Caco-2 (cell line): Measurements from ENCODE around the gene LXN. TPM values are rescaled to one million over a fixed set of nuclear protein-coding genes. Genes with fewer than 3 reads are reported as not detected.
"Not testable (repeated sequence)": the region's sequence is repeated elsewhere in the genome, so short reads cannot be mapped to it uniquely, and the experiment has no call there.

ENCODE experiments used
- BruUV-seq: library from RNA; stranded (reverse); fragments of 400-500 nt; replicated peaks from 2 replicates; lab custom pipeline; 2021; lab: Mats Ljungman, UMichigan
- CTCF ChIA-PET: fragments of 300-600 bp; sonication (Branson Sonifier 250); formaldehyde crosslinking; loops from one replicate; lab custom pipeline; 2022; ENCODE audit warnings: antibody characterized with exemption; lab: Charles Lee
- POLR2A ChIA-PET: fragments of 300-600 bp; sonication (Branson Sonifier 250); formaldehyde crosslinking; loops from one replicate; lab custom pipeline; 2022; ENCODE audit warnings: antibody characterized with exemption; lab: Charles Lee
- DNase-seq, 2 experiments: peaks; one replicate each; pipeline versions ENCODE4 v3.0.0 to v3.0.0-alpha.2; 2020 to 2022
- H3K27me3 ChIP-seq: replicated peaks from 2 replicates; pipeline ENCODE4 v1.6.0; 2011; ENCODE audit warnings: low read length; ENCODE audit not compliant: control insufficient read depth, insufficient read depth
- H3K36me3 ChIP-seq: 2 replicates; pipeline ENCODE4 v1.5.1; 2011; ENCODE audit warnings: low read length; ENCODE audit not compliant: control insufficient read depth, insufficient read depth
- H3K4me1 ChIP-seq: fragments of 250-450 bp; sonication (Bioruptor Pico); 2 replicates; pipeline ENCODE4 v1.5.1; 2020; ENCODE audit warnings: mild to moderate bottlenecking
- H3K4me3 ChIP-seq: 2 replicates; pipeline ENCODE4 v1.5.1; 2011; ENCODE audit warnings: low read depth, mild to moderate bottlenecking, control low read depth, low read length
- H3K9me3 ChIP-seq: fragments of 250-450 bp; sonication (Bioruptor Pico); 2 replicates; pipeline ENCODE4 v1.5.1; 2020; ENCODE audit warnings: mild to moderate bottlenecking, moderate library complexity
- H3K27ac Mint-ChIP-seq: one replicate; pipeline ENCODE4 v1.8.0; 2022; ENCODE audit warnings: mixed read lengths; ENCODE audit not compliant: unreplicated experiment
- H3K27me3 Mint-ChIP-seq: one replicate; pipeline ENCODE4 v1.8.0; 2022; ENCODE audit warnings: mixed read lengths; ENCODE audit not compliant: insufficient read depth, unreplicated experiment
- H3K36me3 Mint-ChIP-seq: one replicate; pipeline ENCODE4 v1.8.0; 2022; ENCODE audit warnings: mild to moderate bottlenecking, mixed read lengths; ENCODE audit not compliant: insufficient read depth, unreplicated experiment
- H3K4me1 Mint-ChIP-seq: one replicate; pipeline ENCODE4 v1.8.0; 2022; ENCODE audit warnings: low read depth, mixed read lengths; ENCODE audit not compliant: unreplicated experiment
- H3K4me3 Mint-ChIP-seq: one replicate; pipeline ENCODE4 v1.8.0; 2022; ENCODE audit warnings: mild to moderate bottlenecking, moderate library complexity, mixed read lengths; ENCODE audit not compliant: unreplicated experiment
- H3K9me3 Mint-ChIP-seq: one replicate; pipeline ENCODE4 v1.8.0; 2022; ENCODE audit warnings: mixed read lengths; ENCODE audit not compliant: unreplicated experiment
- CTCF ChIP-seq, 2 experiments: fragments of 200-600 bp in 1 of 2; IDR thresholded peaks; 1 replicate in 1 of 2; 2 replicates in 1 of 2; pipeline versions ENCODE4 v1.5.1 to v1.8.0; 2011 to 2022; ENCODE audit warnings: antibody characterized with exemption in 1 of 2, control low read depth in 1 of 2, inconsistent platforms in 1 of 2, low read depth in 1 of 2, low read length in 1 of 2, mild to moderate bottlenecking in 1 of 2, moderate library complexity in 1 of 2; ENCODE audit not compliant: insufficient read depth in 1 of 2, severe bottlenecking in 1 of 2, unreplicated experiment in 1 of 2
- intact Hi-C: fragments of 100-400 bp; cut with micrococcal nuclease; formaldehyde crosslinking; loops from one replicate; pipeline ENCODE4 v1.10.0; 2022; ENCODE audit not compliant: unreplicated experiment
- total RNA-seq: library from RNA; stranded (reverse); gene quantifications from 2 replicates; pipeline ENCODE4 v1.2.3, GENCODE V29; 2022

The LXN gene
- total RNA-seq, 1 experiment from 2014 or later = not detected

GRCh38 chr3:158700559-158700958 is 28.1 kb upstream of the LXN start:
- H3K4me1 ChIP-seq = no peaks in the 10 kb centered on the region
- no peaks in the 10 kb centered on the region for H3K27me3 ChIP-seq
- intact Hi-C loops = no loop called here
- Mint-ChIP-seq H3K4me1 (no peaks in the 10 kb centered on the region), H3K36me3 (peaks cover 4% of the 10 kb centered on the region), H3K27ac (no peak overlapping the region), H3K27me3 (no peaks in the 10 kb centered on the region), H3K4me3 (no peak overlapping the region), H3K9me3 (no peaks in the 10 kb centered on the region)
- H3K9me3 ChIP-seq = no peaks in the 10 kb centered on the region
- no peak for TF ChIP-seq CTCF (IDR thresholded peaks at IDR 0.05; ENCODE audit: insufficient read depth in 1 of 2, low read depth in 1 of 2, low read length in 1 of 2, severe bottlenecking in 1 of 2, unreplicated experiment in 1 of 2)
- POLR2A ChIA-PET = no interaction called here
- no peaks in the 10 kb centered on the region; the same call in 1 of the 2 replicates for H3K36me3 ChIP-seq
- CTCF ChIA-PET = no interaction called here
- no peak overlapping the region for H3K4me3 ChIP-seq
- BruUV-seq = no TSS peak
- DNase-seq = no peak

DNA sequence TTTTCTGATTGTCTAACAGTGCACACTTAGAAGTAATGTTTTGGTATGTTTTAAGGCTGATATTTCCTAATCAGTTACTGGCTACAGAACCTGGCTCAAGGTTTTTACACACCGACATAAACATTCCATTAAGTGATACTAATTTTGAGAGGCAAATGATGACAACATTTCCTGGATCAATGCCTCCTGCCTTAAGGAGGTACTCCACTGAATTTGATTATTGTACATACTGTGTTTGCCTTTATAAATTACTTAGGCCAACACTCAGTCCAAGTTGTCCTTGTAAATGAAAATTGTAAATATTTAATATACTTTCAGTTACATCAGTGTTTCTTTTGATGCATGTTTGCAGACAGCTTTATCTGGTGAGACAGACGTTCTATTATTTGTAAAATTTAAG is 24.2 kb upstream of the LXN start:
- Mint-ChIP-seq H3K36me3 (peaks cover 11% of the 10 kb centered on the region), H3K27ac (no peak overlapping the region), H3K4me3 (no peak overlapping the region), H3K4me1 (no peaks in the 10 kb centered on the region), H3K9me3 (no peaks in the 10 kb centered on the region), H3K27me3 (no peaks in the 10 kb centered on the region)
- ChIA-PET POLR2A (no interaction called here), CTCF (no interaction called here)
- Histone ChIP-seq H3K4me3 (no peak overlapping the region), H3K27me3 (no peaks in the 10 kb centered on the region), H3K4me1 (no peaks in the 10 kb centered on the region), H3K9me3 (no peaks in the 10 kb centered on the region), H3K36me3 (no peaks in the 10 kb centered on the region)
- no peak for TF ChIP-seq CTCF (IDR thresholded peaks at IDR 0.05; ENCODE audit: insufficient read depth in 1 of 2, low read depth in 1 of 2, low read length in 1 of 2, severe bottlenecking in 1 of 2, unreplicated experiment in 1 of 2)
- no peak for DNase-seq
- intact Hi-C loops = no loop called here
- no TSS peak for BruUV-seq

DNA sequence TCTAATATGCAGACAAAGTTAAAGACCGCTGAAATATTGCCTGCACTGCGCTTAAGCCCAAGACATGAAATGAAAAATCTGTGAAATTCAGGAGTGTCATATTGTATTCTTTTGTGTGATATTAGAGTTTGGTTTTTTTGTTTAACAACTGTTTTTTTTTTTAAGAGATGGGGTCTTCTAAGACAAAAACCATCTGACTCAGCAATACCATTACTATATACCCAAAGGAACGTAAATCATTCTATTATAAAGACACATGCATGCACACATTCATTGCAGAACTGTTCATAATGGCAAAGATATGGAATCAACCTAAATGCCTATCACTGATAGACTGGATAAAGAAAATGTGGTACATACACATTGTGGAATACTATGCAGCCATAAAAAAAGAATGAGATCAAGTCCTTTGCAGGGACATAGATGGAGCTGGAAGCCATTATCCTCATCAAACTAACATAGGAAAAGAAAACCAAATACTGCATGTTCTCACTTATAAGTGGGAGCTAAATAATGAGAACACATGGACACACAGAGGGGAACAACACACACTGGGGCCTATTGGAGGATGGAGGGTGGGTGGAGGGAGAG is 21.5 kb upstream of the LXN start:
- H3K4me3 Mint-ChIP-seq, BruUV-seq, H3K27ac Mint-ChIP-seq, intact Hi-C loops, H3K4me1 ChIP-seq, H3K36me3 ChIP-seq, POLR2A ChIA-PET, H3K9me3 ChIP-seq, H3K4me1 Mint-ChIP-seq, DNase-seq, CTCF ChIA-PET, H3K27me3 ChIP-seq, H3K4me3 ChIP-seq, H3K27me3 Mint-ChIP-seq, H3K9me3 Mint-ChIP-seq: not testable (repeated sequence)
- H3K36me3 Mint-ChIP-seq = peaks cover 24% of the 10 kb centered on the region
